Measurements from ENCODE around the gene INAVA. TPM values are rescaled to one million over a fixed set of nuclear protein-coding genes. Genes with fewer than 3 reads are reported as not detected.

Gene INAVA
- total RNA-seq, 2 donors from 2014 or later, result 59.5 to 61.5 TPM

DNA sequence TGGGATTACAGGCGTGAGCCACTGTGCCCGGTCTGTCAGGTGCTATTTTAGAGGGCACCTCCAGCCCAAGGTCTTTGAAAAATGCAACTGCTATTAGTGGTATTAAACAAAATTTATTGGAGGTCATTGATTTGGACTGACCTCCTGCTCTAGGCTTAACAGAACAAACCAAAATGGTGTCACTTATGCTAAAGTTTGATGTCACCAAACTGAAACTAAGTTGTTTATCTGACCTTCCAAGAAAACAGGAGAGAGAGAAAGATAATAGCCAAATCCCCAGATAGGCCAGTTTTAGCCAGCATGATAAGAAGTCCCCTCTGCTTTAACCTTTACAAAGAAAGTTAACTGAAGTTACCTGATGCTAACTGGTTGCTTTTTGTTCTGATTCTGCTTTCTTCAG is 8.1 kb upstream of the INAVA start:
- TF ChIP-seq, protein P1, sequence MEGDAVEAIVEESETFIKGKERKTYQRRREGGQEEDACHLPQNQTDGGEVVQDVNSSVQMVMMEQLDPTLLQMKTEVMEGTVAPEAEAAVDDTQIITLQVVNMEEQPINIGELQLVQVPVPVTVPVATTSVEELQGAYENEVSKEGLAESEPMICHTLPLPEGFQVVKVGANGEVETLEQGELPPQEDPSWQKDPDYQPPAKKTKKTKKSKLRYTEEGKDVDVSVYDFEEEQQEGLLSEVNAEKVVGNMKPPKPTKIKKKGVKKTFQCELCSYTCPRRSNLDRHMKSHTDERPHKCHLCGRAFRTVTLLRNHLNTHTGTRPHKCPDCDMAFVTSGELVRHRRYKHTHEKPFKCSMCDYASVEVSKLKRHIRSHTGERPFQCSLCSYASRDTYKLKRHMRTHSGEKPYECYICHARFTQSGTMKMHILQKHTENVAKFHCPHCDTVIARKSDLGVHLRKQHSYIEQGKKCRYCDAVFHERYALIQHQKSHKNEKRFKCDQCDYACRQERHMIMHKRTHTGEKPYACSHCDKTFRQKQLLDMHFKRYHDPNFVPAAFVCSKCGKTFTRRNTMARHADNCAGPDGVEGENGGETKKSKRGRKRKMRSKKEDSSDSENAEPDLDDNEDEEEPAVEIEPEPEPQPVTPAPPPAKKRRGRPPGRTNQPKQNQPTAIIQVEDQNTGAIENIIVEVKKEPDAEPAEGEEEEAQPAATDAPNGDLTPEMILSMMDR (conservative IDR thresholded peaks at IDR 0.05), result no peak
- H3K36me3 Mint-ChIP-seq (ENCODE audit: low read depth), result no peaks in the 10 kb centered on the region
- H3K9me3 Mint-ChIP-seq, result no peaks in the 10 kb centered on the region
- H3K27me3 ChIP-seq (ENCODE audit: control insufficient read depth, insufficient read depth, low read length, poor library complexity, severe bottlenecking), result no peaks in the 10 kb centered on the region
- no peak overlapping the region for H3K9ac ChIP-seq (ENCODE audit: extremely low read depth, low read length, poor library complexity, severe bottlenecking)
- DNase-seq, result no peak
- H3K4me1 ChIP-seq (ENCODE audit: control insufficient read depth, insufficient read depth, low read length), result peaks cover 6% of the 10 kb centered on the region
- 84 to 92% methylated on average over 2 of the region's 2 CpGs for WGBS, 2 experiments (ENCODE audit: insufficient coverage in 1 of 2, insufficient read length in 1 of 2)
- H3K27ac ChIP-seq (ENCODE audit: low read depth, low read length), result no peak overlapping the region
- H3K4me3 Mint-ChIP-seq, result no peak overlapping the region
- peaks cover 3% of the 10 kb centered on the region for H3K27me3 Mint-ChIP-seq (ENCODE audit: insufficient read depth)
- H3K4me3 ChIP-seq (ENCODE audit: low read length), result no peak overlapping the region
- H3K36me3 ChIP-seq (ENCODE audit: control insufficient read depth, insufficient read depth, low read length), result no peaks in the 10 kb centered on the region
- H3K4me1 Mint-ChIP-seq, result peaks cover 42% of the 10 kb centered on the region
- H3K9me3 ChIP-seq (ENCODE audit: control insufficient read depth, low read length), result no peaks in the 10 kb centered on the region
- peak overlapping the region; percentile 13 for H3K27ac Mint-ChIP-seq

DNA sequence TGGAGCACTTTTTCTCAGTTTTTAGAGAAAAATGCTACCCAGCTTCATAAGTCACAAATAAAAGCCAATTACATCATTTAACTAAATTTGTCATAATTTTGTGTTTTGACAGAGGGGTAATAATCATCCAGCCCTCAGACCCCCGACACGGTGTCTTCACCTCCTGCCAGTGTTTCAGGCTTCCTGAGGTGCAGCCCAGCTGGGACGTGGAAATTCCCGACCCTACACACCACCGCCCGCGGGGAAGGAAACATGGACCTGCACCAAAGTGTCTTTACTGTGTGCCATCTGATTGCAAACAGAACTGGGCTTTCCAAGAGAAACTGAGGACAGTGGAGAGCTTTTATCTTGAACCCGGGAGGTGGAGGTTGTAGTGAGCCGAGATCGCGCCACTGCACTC is 7.7 kb upstream of the INAVA start:
- Histone ChIP-seq H3K9me3 (ENCODE audit: control insufficient read depth, low read length) (no peaks in the 10 kb centered on the region), H3K4me3 (ENCODE audit: low read length) (no peak overlapping the region), H3K27me3 (ENCODE audit: control insufficient read depth, insufficient read depth, low read length, poor library complexity, severe bottlenecking) (no peaks in the 10 kb centered on the region), H3K4me1 (ENCODE audit: control insufficient read depth, insufficient read depth, low read length) (peaks cover 6% of the 10 kb centered on the region), H3K36me3 (ENCODE audit: control insufficient read depth, insufficient read depth, low read length) (no peaks in the 10 kb centered on the region), H3K9ac (ENCODE audit: extremely low read depth, low read length, poor library complexity, severe bottlenecking) (no peak overlapping the region), H3K27ac (ENCODE audit: low read depth, low read length) (no peak overlapping the region)
- DNase-seq, result no peak
- Mint-ChIP-seq H3K4me1 (peaks cover 42% of the 10 kb centered on the region), H3K27ac (peak overlapping the region; percentile 13), H3K27me3 (ENCODE audit: insufficient read depth) (peaks cover 3% of the 10 kb centered on the region), H3K9me3 (no peaks in the 10 kb centered on the region), H3K4me3 (no peak overlapping the region), H3K36me3 (ENCODE audit: low read depth) (no peaks in the 10 kb centered on the region)
- WGBS, 2 experiments (ENCODE audit: insufficient coverage in 1 of 2, insufficient read length in 1 of 2), result 77 to 94% methylated on average over 5 to 11 of the region's 11 CpGs
- TF ChIP-seq, protein P1 (conservative IDR thresholded peaks at IDR 0.05), result no peak

DNA sequence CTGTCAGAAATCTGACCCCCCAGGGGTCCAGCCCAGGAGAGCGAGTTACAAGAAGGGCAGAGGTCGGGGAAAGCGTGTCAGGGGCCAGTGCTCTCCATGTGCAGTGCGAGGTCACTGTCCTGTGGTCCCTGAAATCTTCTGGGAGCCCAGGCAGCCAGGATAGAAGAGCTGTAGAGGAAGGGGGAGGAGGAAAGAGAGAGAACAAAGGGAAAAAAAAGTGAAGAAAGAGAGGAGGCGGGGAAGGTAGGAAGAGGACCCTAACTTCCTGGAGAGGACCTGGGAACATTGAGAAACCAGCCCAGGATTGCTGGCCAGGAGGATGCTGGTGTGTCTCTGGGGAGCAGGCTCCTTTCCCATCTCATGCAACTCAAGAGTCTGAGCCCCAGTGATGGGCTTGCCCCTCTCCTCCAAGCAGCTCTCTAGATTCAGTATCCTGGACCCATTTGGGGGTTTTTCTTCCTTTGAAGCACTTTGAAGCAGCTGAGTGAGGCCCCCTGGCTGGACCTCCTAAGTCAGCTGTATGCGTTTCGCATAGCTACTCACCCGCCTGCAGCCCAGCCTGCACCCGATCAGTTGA is 6.8 kb upstream of the INAVA start:
- Histone ChIP-seq H3K27me3 (ENCODE audit: control insufficient read depth, insufficient read depth, low read length, poor library complexity, severe bottlenecking) (no peaks in the 10 kb centered on the region), H3K4me1 (ENCODE audit: control insufficient read depth, insufficient read depth, low read length) (peaks cover 12% of the 10 kb centered on the region), H3K9me3 (ENCODE audit: control insufficient read depth, low read length) (no peaks in the 10 kb centered on the region), H3K9ac (ENCODE audit: extremely low read depth, low read length, poor library complexity, severe bottlenecking) (no peak overlapping the region), H3K36me3 (ENCODE audit: control insufficient read depth, insufficient read depth, low read length) (no peaks in the 10 kb centered on the region), H3K27ac (ENCODE audit: low read depth, low read length) (no peak overlapping the region), H3K4me3 (ENCODE audit: low read length) (no peak overlapping the region)
- WGBS, 2 experiments (ENCODE audit: insufficient coverage in 1 of 2, insufficient read length in 1 of 2), result 81 to 100% methylated on average over 2 to 9 of the region's 9 CpGs
- peaks cover 46% of the 10 kb centered on the region for H3K4me1 Mint-ChIP-seq
- no peaks in the 10 kb centered on the region for H3K9me3 Mint-ChIP-seq
- H3K4me3 Mint-ChIP-seq, result no peak overlapping the region
- H3K27me3 Mint-ChIP-seq (ENCODE audit: insufficient read depth), result peaks cover 3% of the 10 kb centered on the region
- no peaks in the 10 kb centered on the region for H3K36me3 Mint-ChIP-seq (ENCODE audit: low read depth)
- DNase-seq, result no peak
- TF ChIP-seq, protein P1 (conservative IDR thresholded peaks at IDR 0.05), result no peak
- no peak overlapping the region for H3K27ac Mint-ChIP-seq

Measured in endodermal cell (in vitro differentiated cells).